ENCODE data around the gene CASP8.
A peak's percentile ranks its signal among the peaks of the same experiment; 100 is the strongest.
"Not testable (repeated sequence)": the region's sequence is repeated elsewhere in the genome, so short reads cannot be mapped to it uniquely, and the experiment has no call there.

Gene CASP8

GRCh38 chr2:201233192-201233811, 27.0 kb upstream of the CASP8 start:
- Histone ChIP-seq H3K36me3 (ENCODE audit: control insufficient read depth, insufficient read depth, low read length) (no peaks in the 10 kb centered on the region), H3K9me3 (ENCODE audit: control insufficient read depth, low read length) (no peaks in the 10 kb centered on the region), H3K4me1 (ENCODE audit: control insufficient read depth, insufficient read depth, low read length) (peaks cover 28% of the 10 kb centered on the region), H3K27me3 (ENCODE audit: control insufficient read depth, insufficient read depth, low read length) (no peaks in the 10 kb centered on the region), H3K9ac (ENCODE audit: low read length) (peak overlapping the region; percentile 85), H3K4me3 (ENCODE audit: low read length) (peak overlapping the region; percentile 70)

- peaks cover 22% of the 10 kb centered on the region for H3K4me1 ChIP-seq (ENCODE audit: control insufficient read depth, insufficient read depth, low read length)
Measured at GRCh38 chr2:201233812-201234662, 26.3 kb upstream of the CASP8 start.

GRCh38 chr2:201234663-201235135, 25.6 kb upstream of the CASP8 start:
- Histone ChIP-seq H3K4me1 (ENCODE audit: control insufficient read depth, insufficient read depth, low read length) (peaks cover 22% of the 10 kb centered on the region), H3K9ac (ENCODE audit: low read length) (no peak overlapping the region), H3K4me3 (ENCODE audit: low read length) (no peak overlapping the region), H3K36me3 (ENCODE audit: control insufficient read depth, insufficient read depth, low read length) (no peaks in the 10 kb centered on the region), H3K27me3 (ENCODE audit: control insufficient read depth, insufficient read depth, low read length) (no peaks in the 10 kb centered on the region), H3K9me3 (ENCODE audit: control insufficient read depth, low read length) (no peaks in the 10 kb centered on the region)

More at GRCh38 chr2:201233812-201234662, 26.3 kb upstream of the CASP8 start:
- Histone ChIP-seq H3K4me3 (ENCODE audit: low read length) (peak overlapping the region; percentile 70), H3K27me3 (ENCODE audit: control insufficient read depth, insufficient read depth, low read length) (no peaks in the 10 kb centered on the region), H3K36me3 (ENCODE audit: control insufficient read depth, insufficient read depth, low read length) (no peaks in the 10 kb centered on the region), H3K9me3 (ENCODE audit: control insufficient read depth, low read length) (no peaks in the 10 kb centered on the region), H3K9ac (ENCODE audit: low read length) (peak overlapping the region; percentile 85)

DNA sequence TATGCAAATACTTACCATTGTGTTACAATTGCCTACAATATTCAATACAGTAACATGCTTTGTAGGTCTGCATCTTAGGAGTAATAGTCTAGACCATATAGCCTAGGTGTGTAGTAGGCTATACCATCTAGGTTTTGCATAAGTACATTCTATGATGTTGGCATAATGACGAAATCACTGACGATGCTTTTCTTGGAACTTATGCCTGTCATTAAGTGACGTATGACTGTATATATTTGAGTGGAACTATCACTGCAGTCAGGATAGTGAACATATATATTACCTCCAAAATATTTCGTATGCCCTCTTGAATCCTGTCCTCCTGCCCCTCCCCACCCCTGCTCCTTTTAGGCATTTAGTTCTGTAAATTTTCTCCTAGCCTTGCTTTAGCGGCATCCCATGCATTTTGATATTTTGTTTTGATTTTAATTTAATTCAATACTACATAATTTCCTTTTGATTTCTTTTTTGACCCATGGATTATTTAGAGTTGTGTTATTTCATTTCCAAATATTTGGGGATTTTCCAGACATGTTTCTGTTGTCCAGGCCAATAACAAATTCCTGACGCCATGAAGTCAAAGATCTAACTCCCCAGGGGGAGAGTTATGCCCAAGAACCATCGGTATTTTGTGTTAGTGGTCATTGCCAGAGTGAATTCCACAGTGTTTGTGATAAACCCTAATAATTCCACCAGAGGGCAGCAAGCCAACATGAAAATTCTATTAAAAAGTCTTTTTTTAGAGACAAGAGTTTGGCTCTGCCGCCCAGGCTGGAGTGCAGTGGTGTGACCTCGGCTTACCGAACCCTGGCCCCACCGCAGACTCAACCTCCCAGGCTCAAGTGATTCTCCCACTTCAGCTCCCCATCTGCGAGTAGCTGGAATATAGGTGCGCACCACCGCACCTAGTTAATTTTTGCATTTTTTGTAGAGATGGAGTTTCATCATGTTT, 24.2 kb upstream of the CASP8 start:
- Histone ChIP-seq H3K36me3 (ENCODE audit: control insufficient read depth, insufficient read depth, low read length) (no peaks in the 10 kb centered on the region), H3K27me3 (ENCODE audit: control insufficient read depth, insufficient read depth, low read length) (no peaks in the 10 kb centered on the region), H3K9ac (ENCODE audit: low read length) (no peak overlapping the region), H3K9me3 (ENCODE audit: control insufficient read depth, low read length) (no peaks in the 10 kb centered on the region), H3K4me1 (ENCODE audit: control insufficient read depth, insufficient read depth, low read length) (peaks cover 22% of the 10 kb centered on the region), H3K4me3 (ENCODE audit: low read length) (no peak overlapping the region)

DNA sequence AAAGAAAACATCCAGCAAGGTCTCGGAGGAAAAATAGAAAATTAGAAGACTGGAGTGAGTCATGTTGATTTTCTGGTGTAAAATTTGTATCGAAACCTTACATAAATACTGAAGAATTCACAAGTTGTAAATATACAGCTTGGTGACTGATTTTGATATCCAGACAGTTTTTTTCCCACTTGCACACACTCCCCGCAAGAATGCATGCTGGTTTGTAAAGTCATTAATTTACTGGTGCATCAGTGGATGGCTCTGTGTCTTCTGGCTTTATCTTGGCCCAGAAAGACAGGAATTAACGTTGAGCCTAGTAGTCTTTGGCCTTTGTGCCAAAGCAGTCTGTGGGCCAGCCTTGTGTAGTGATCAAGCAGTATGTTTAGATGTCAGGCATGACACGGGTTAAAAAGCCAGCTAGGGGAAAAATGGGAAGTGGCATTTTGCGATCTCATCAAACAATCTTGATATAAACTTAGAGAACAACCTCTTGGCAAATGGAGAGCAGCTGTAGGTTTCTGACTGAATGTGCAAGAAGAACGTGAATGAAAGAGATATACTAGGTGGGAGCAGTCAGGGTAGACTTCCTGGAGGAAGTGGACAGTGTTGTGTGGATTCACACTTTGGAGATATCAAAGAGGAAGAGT, 22.7 kb upstream of the CASP8 start:
- peaks cover 13% of the 10 kb centered on the region for H3K4me1 ChIP-seq (ENCODE audit: control insufficient read depth, insufficient read depth, low read length)
- no peaks in the 10 kb centered on the region for H3K36me3 ChIP-seq (ENCODE audit: control insufficient read depth, insufficient read depth, low read length)
- no peak overlapping the region for H3K4me3 ChIP-seq (ENCODE audit: low read length)
- no peak overlapping the region for H3K9ac ChIP-seq (ENCODE audit: low read length)
- H3K9me3 ChIP-seq (ENCODE audit: control insufficient read depth, low read length): no peaks in the 10 kb centered on the region
- no peaks in the 10 kb centered on the region for H3K27me3 ChIP-seq (ENCODE audit: control insufficient read depth, insufficient read depth, low read length)

- H3K9me3 ChIP-seq (ENCODE audit: control insufficient read depth, low read length); H3K4me1 ChIP-seq (ENCODE audit: control insufficient read depth, insufficient read depth, low read length); H3K27me3 ChIP-seq (ENCODE audit: control insufficient read depth, insufficient read depth, low read length); H3K4me3 ChIP-seq (ENCODE audit: low read length); H3K9ac ChIP-seq (ENCODE audit: low read length); H3K36me3 ChIP-seq (ENCODE audit: control insufficient read depth, insufficient read depth, low read length): not testable (repeated sequence)
Measured at GRCh38 chr2:201239167-201239935, 21.0 kb upstream of the CASP8 start.

DNA sequence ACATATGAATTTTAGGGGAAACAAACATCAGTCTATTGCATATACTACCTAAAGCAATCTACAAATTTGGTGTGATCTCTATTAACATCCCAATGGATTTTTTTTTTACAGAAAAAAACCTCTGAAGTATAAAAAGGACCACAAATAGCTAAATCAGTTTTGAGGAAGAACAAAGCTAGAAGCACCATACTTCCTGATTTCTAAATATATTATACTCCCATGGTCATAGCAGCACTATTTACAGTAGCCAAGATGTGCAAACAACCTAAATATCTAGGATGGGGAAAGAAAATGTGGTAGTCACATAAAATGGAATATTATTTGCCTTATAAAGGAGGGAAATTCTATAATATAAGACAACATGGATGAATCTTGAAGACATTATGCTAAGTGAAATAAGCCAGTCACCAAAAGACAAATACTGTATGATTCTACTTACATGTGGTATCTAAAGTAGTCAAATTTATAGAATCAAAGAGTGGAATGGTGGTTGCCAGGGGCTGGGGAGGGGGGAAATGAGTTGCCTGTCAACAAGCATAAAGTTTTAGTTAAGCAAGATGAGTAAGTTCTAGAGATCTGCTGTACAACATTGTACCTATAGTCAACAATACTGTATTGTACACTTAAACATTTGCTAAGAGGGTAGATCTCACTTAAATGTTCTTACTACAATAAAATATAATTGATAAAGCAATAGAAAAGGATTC, 17.6 kb upstream of the CASP8 start:
- H3K9me3 ChIP-seq (ENCODE audit: control insufficient read depth, low read length): no peaks in the 10 kb centered on the region
- H3K9ac ChIP-seq (ENCODE audit: low read length): no peak overlapping the region
- no peaks in the 10 kb centered on the region for H3K4me1 ChIP-seq (ENCODE audit: control insufficient read depth, insufficient read depth, low read length)
- no peak overlapping the region for H3K4me3 ChIP-seq (ENCODE audit: low read length)
- no peaks in the 10 kb centered on the region for H3K27me3 ChIP-seq (ENCODE audit: control insufficient read depth, insufficient read depth, low read length)
- no peaks in the 10 kb centered on the region for H3K36me3 ChIP-seq (ENCODE audit: control insufficient read depth, insufficient read depth, low read length)

DNA sequence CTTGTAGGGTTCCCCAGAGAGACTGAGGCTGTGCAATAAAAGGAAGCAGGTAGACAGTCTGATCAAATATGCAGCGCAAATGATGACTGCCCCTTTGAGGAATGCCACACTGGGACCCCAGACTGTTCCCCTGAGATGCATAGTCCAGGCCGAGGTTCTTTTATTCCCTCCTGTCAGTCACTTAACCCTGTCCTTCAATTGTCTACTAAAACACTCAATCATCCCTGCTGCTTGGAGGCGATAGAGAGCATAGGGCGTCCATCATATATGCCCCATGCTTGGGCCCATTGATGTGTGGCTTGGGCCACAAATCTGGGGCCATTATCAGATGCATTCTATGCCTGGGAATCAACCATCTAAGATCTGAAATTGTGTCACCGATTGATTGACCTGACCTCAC, 15.5 kb upstream of the CASP8 start:
- Histone ChIP-seq H3K4me1 (ENCODE audit: control insufficient read depth, insufficient read depth, low read length) (no peaks in the 10 kb centered on the region), H3K36me3 (ENCODE audit: control insufficient read depth, insufficient read depth, low read length) (no peaks in the 10 kb centered on the region), H3K9ac (ENCODE audit: low read length) (no peak overlapping the region)

DNA sequence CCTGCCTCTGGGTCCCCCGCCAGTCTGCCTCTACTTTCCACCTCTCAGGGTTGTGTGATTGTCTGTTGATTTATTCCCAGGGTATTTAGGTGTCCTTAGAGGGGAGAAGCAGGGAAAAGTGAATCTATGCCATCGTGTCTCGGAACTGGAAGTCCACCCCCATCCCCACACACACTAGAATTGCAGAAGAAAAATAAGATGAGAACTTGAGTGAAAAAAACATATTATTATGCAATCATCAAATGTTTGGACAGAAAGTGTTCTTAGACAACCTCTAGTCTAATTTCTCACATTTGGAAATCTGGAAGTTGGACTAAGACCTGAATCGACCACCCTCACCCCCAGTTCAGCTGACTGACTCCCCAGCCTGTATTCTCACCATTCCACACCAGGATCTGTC, 14.1 kb upstream of the CASP8 start:
- Histone ChIP-seq H3K9ac (ENCODE audit: low read length) (no peak overlapping the region), H3K4me1 (ENCODE audit: control insufficient read depth, insufficient read depth, low read length) (no peaks in the 10 kb centered on the region), H3K4me3 (ENCODE audit: low read length) (no peak overlapping the region), H3K27me3 (ENCODE audit: control insufficient read depth, insufficient read depth, low read length) (no peaks in the 10 kb centered on the region), H3K9me3 (ENCODE audit: control insufficient read depth, low read length) (no peaks in the 10 kb centered on the region), H3K36me3 (ENCODE audit: control insufficient read depth, insufficient read depth, low read length) (no peaks in the 10 kb centered on the region)

More for the DNA sequence above, 15.5 kb upstream of the CASP8 start:
- H3K9me3 ChIP-seq (ENCODE audit: control insufficient read depth, low read length): no peaks in the 10 kb centered on the region
- H3K27me3 ChIP-seq (ENCODE audit: control insufficient read depth, insufficient read depth, low read length): no peaks in the 10 kb centered on the region
- H3K4me3 ChIP-seq (ENCODE audit: low read length): no peak overlapping the region

GRCh38 chr2:201248288-201248844, 12.0 kb upstream of the CASP8 start:
- Histone ChIP-seq H3K36me3 (ENCODE audit: control insufficient read depth, insufficient read depth, low read length) (no peaks in the 10 kb centered on the region), H3K9ac (ENCODE audit: low read length) (no peak overlapping the region), H3K27me3 (ENCODE audit: control insufficient read depth, insufficient read depth, low read length) (no peaks in the 10 kb centered on the region), H3K4me3 (ENCODE audit: low read length) (no peak overlapping the region), H3K9me3 (ENCODE audit: control insufficient read depth, low read length) (no peaks in the 10 kb centered on the region), H3K4me1 (ENCODE audit: control insufficient read depth, insufficient read depth, low read length) (no peaks in the 10 kb centered on the region)
